Keratinocyte (primary cell): Measurements from ENCODE around the gene CCR9. TPM values are rescaled to one million over a fixed set of nuclear protein-coding genes. Genes with fewer than 3 reads are reported as not detected.

ENCODE experiments used
- DNase-seq: peaks from one replicate; pipeline ENCODE4 v3.0.0-alpha.2; 2011; ENCODE audit warnings: low read depth, missing footprints, low spot score
- FAIRE-seq: peaks from 2 replicates; lab custom pipeline; 2011; peaks lifted over from hg19 to GRCh38; lab: Jason Lieb, UNC
- H2AFZ ChIP-seq: 2 replicates; pipeline ENCODE4 v1.6.0; 2012; ENCODE audit warnings: low read length, control low read depth, inconsistent platforms; ENCODE audit not compliant: control insufficient read depth
- H3K27ac ChIP-seq: 2 replicates; pipeline ENCODE4 v1.5.1; 2011; ENCODE audit warnings: low read length; ENCODE audit not compliant: control insufficient read depth, insufficient read depth
- H3K27me3 ChIP-seq: 3 replicates; pipeline ENCODE4 v1.6.0; 2011; ENCODE audit warnings: low read length; ENCODE audit not compliant: control insufficient read depth, insufficient read depth; ENCODE audit errors: extremely low read depth
- H3K36me3 ChIP-seq, 2 experiments: 2 replicates in 1 of 2; 3 replicates in 1 of 2; pipeline ENCODE4 v1.5.1; 2011; ENCODE audit warnings: low read length in 2 of 2, mild to moderate bottlenecking in 1 of 2; ENCODE audit not compliant: control insufficient read depth in 2 of 2, insufficient read depth in 2 of 2; ENCODE audit errors: extremely low read depth in 1 of 2
- H3K4me1 ChIP-seq: 3 replicates; pipeline ENCODE4 v1.5.1; 2011; ENCODE audit warnings: low read length; ENCODE audit not compliant: control insufficient read depth, insufficient read depth; ENCODE audit errors: extremely low read depth
- H3K4me2 ChIP-seq: 3 replicates; pipeline ENCODE4 v1.6.0; 2011; ENCODE audit warnings: low read depth, low read length; ENCODE audit not compliant: control insufficient read depth, insufficient read depth; ENCODE audit errors: extremely low read depth
- H3K4me3 ChIP-seq, 3 experiments: fragments of 200-600 bp in 1 of 3; sonication (generic) in 1 of 3; 2 replicates in 2 of 3; 3 replicates in 1 of 3; pipeline ENCODE4 v1.5.1; 2011 to 2016; ENCODE audit warnings: low read length in 3 of 3, mild to moderate bottlenecking in 3 of 3, control low read depth in 2 of 3, inconsistent platforms in 1 of 3, low read depth in 1 of 3, mixed read lengths in 1 of 3, mixed run types in 1 of 3, moderate library complexity in 1 of 3; ENCODE audit not compliant: control insufficient read depth in 2 of 3, insufficient read depth in 2 of 3; ENCODE audit errors: extremely low read depth in 1 of 3
- H3K79me2 ChIP-seq: 2 replicates; pipeline ENCODE4 v1.6.0; 2012; ENCODE audit warnings: low read length; ENCODE audit not compliant: control insufficient read depth, insufficient read depth
- H3K9ac ChIP-seq: 3 replicates; pipeline ENCODE4 v1.6.0; 2011; ENCODE audit warnings: low read length; ENCODE audit not compliant: control insufficient read depth, insufficient read depth; ENCODE audit errors: extremely low read depth
- H3K9me1 ChIP-seq: 3 replicates; pipeline ENCODE4 v1.6.0; 2011; ENCODE audit warnings: low read length; ENCODE audit not compliant: control insufficient read depth, insufficient read depth; ENCODE audit errors: extremely low read depth
- H3K9me3 ChIP-seq: 2 replicates; pipeline ENCODE4 v1.5.1; 2012; ENCODE audit warnings: low read depth, low read length; ENCODE audit not compliant: control insufficient read depth
- H4K20me1 ChIP-seq: 3 replicates; pipeline ENCODE4 v1.6.0; 2011; ENCODE audit warnings: low read length; ENCODE audit not compliant: control insufficient read depth, insufficient read depth; ENCODE audit errors: extremely low read depth
- EZH2 ChIP-seq: IDR thresholded peaks from one replicate; pipeline ENCODE4 v1.6.1; 2012; ENCODE audit warnings: inconsistent platforms, mild to moderate bottlenecking, low read length, moderate library complexity
- dilution Hi-C: fragments of 300-500 bp; cut with MboI; formaldehyde crosslinking; loops from one replicate; pipeline ENCODE4 v1.7.0; 2020; ENCODE audit warnings: low sequenced_read_pairs; ENCODE audit not compliant: extremely low pct_ligation_motif_present
- polyA plus RNA-seq, 5 experiments: library from polyadenylated mRNA; depleted of rRNA in 3 of 5; stranded (reverse) in 3 of 5; stranded (forward) in 1 of 5; unstranded in 1 of 5; fragments of >200 nt; gene quantifications; 1 replicate in 1 of 5; 2 replicates in 3 of 5; 3 replicates in 1 of 5; pipeline versions ENCODE4 v1.2.1 to v1.2.3, GENCODE V29; 2011 to 2012; ENCODE audit warnings: missing spikeins in 2 of 5, low read depth in 1 of 5, low replicate concordance in 1 of 5
- TF ChIP-seq, protein P1 (sequence below), 3 experiments: IDR thresholded peaks in 1 of 3; conservative IDR thresholded peaks in 1 of 3; optimal IDR thresholded peaks in 1 of 3; 2 replicates in 2 of 3; 3 replicates in 1 of 3; pipeline versions ENCODE3 to v1.5.1; 2011; ENCODE audit warnings: low read length in 3 of 3, mild to moderate bottlenecking in 3 of 3, moderate library complexity in 2 of 3, control low read depth in 1 of 3, inconsistent platforms in 1 of 3; ENCODE audit not compliant: insufficient read depth in 2 of 3; ENCODE audit errors: extremely low read depth in 1 of 3

The CCR9 gene
- polyA plus RNA-seq, 1 donor (not counting 4 experiments of a cell fraction or from before 2014, with no cell fraction given), result not detected

DNA sequence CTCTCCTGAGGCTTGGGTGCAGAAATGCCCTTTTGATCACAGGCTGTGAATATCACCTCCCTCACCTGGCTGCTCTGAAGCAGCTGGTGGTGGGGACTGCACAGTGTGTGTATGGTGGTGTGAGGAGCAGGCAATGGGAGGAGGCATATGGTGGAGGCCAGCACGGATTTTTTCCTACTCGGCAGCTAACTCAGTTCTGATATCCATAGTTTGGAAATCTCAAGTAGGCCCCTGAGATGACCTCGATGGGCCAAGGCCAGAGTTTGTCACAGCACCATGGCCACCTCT, 35.6 kb downstream of the CCR9 start:
- peaks cover 6 to 10% of the 10 kb centered on the region in 2 experiments for H3K36me3 ChIP-seq

DNA sequence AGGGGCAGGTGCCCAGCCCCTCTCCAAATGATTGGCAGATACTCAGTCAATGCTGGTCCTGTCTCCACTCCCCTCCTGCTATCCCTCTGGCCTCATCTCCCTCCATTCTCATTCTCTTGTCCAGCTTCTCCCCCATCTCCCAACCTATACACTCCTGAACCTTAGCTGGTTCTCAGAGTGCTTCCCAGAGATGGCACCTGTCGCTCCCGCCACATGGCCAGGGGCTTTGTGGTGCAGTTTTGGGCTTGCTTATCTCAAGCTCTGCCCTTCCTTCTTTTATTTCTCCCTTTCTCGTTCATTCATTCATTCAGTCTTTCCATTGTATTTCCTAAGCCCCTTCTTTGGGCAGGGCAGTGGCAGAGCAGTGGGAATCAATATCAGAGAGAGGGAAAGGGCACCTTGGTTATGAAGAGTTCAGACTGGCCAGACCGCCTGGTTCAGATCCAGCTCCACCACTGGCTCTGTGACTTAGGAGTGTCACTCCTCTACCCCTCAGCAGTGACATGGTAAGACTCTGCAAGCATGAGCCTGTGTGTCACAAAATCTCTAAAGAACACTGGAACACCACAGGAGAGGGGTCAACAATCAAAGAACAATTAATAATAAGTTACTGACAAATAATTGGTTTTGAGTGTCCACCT, 36.7 kb downstream of the CCR9 start:
- Histone ChIP-seq H3K4me2 (no peak overlapping the region), H3K9me3 (no peaks in the 10 kb centered on the region), H3K79me2 (no peaks in the 10 kb centered on the region), H3K27ac (no peak overlapping the region), H3K27me3 (no peaks in the 10 kb centered on the region), H3K4me1 (no peaks in the 10 kb centered on the region), H4K20me1 (no peaks in the 10 kb centered on the region), H3K36me3 (peaks cover 6 to 10% of the 10 kb centered on the region in 2 experiments), H3K9me1 (no peaks in the 10 kb centered on the region), H2AFZ (no peak overlapping the region), H3K9ac (no peak overlapping the region), H3K4me3 (no peak overlapping the region)
- DNase-seq, result no peak
- TF ChIP-seq, protein P1, sequence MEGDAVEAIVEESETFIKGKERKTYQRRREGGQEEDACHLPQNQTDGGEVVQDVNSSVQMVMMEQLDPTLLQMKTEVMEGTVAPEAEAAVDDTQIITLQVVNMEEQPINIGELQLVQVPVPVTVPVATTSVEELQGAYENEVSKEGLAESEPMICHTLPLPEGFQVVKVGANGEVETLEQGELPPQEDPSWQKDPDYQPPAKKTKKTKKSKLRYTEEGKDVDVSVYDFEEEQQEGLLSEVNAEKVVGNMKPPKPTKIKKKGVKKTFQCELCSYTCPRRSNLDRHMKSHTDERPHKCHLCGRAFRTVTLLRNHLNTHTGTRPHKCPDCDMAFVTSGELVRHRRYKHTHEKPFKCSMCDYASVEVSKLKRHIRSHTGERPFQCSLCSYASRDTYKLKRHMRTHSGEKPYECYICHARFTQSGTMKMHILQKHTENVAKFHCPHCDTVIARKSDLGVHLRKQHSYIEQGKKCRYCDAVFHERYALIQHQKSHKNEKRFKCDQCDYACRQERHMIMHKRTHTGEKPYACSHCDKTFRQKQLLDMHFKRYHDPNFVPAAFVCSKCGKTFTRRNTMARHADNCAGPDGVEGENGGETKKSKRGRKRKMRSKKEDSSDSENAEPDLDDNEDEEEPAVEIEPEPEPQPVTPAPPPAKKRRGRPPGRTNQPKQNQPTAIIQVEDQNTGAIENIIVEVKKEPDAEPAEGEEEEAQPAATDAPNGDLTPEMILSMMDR (optimal IDR thresholded peaks at IDR 0.05 in 1 of 3, IDR thresholded peaks at IDR 0.05 in 1 of 3, conservative IDR thresholded peaks at IDR 0.05 in 1 of 3; ENCODE audit: extremely low read depth in 1 of 3, insufficient read depth in 2 of 3, low read length in 3 of 3), result no peak
- TF ChIP-seq EZH2, result no peak
- no peak for FAIRE-seq
- dilution Hi-C loops, result no loop called here

More for the DNA sequence above, 35.6 kb downstream of the CCR9 start:
- Histone ChIP-seq H3K27me3 (no peaks in the 10 kb centered on the region), H4K20me1 (no peaks in the 10 kb centered on the region), H3K27ac (no peak overlapping the region), H3K9me1 (no peaks in the 10 kb centered on the region), H3K79me2 (no peaks in the 10 kb centered on the region), H3K4me2 (no peak overlapping the region), H3K4me1 (no peaks in the 10 kb centered on the region), H3K9ac (no peak overlapping the region), H3K4me3 (no peak overlapping the region), H3K9me3 (no peaks in the 10 kb centered on the region), H2AFZ (no peak overlapping the region)
- dilution Hi-C loops, result no loop called here
- no peak for DNase-seq
- no peak for FAIRE-seq
- TF ChIP-seq EZH2, result no peak
- TF ChIP-seq, protein P1 (optimal IDR thresholded peaks at IDR 0.05 in 1 of 3, IDR thresholded peaks at IDR 0.05 in 1 of 3, conservative IDR thresholded peaks at IDR 0.05 in 1 of 3; ENCODE audit: extremely low read depth in 1 of 3, insufficient read depth in 2 of 3, low read length in 3 of 3), result no peak
